Measurements from ENCODE around the gene NFASC. TPM values are rescaled to one million over a fixed set of nuclear protein-coding genes. Genes with fewer than 3 reads are reported as not detected.

Gene NFASC
- total RNA-seq (10 to 100 TPM in 1 of 2 donors, 1 to 10 TPM in 1; 9.9 to 13.9 TPM), polyA plus RNA-seq (ENCODE audit: insufficient read depth, low read depth, low replicate concordance) (10.2 TPM)
- long read RNA-seq, donor 1 = 0 reads
- long read RNA-seq, donor 2 = 0 reads

GRCh38 chr1:204870160-204870912 lies at the start of gene NFASC:
Gene NFASC, plus strand, starts transcription at chr1:204870862. Its CDS starts 73,454 bp downstream, at chr1:204944316.
- DNase-seq = no peak
- Histone ChIP-seq H3K9me3 (no peaks in the 10 kb centered on the region), H3K36me3 (ENCODE audit: low read depth, missing control alignments) (no peaks in the 10 kb centered on the region), H3K27me3 (no peaks in the 10 kb centered on the region), H3K27ac (no peak within 1 kb of the TSS), H3K4me3 (no peak within 1 kb of the TSS), H3K4me1 (peaks cover 13% of the 10 kb centered on the region)
- TF ChIP-seq POLR2A (IDR thresholded peaks at IDR 0.05) (no peak), CTCF (IDR thresholded peaks at IDR 0.05) (no peak)
- intact Hi-C loops (cut with DNase I; ENCODE audit: low total_unique reads) = no loop called here
- WGBS, 2 donors = 91 to 93% methylated on average over 19 of the region's 19 CpGs

- Histone ChIP-seq H3K4me3 (no peak overlapping the region), H3K4me1 (peaks cover 4% of the 10 kb centered on the region), H3K9me3 (no peaks in the 10 kb centered on the region), H3K27me3 (no peaks in the 10 kb centered on the region), H3K36me3 (ENCODE audit: low read depth, missing control alignments) (no peaks in the 10 kb centered on the region), H3K27ac (no peak overlapping the region)
- WGBS, 2 donors = 55 to 60% methylated on average over 5 of the region's 5 CpGs
- intact Hi-C loops (cut with DNase I; ENCODE audit: low total_unique reads) = no loop called here
- TF ChIP-seq POLR2A (IDR thresholded peaks at IDR 0.05) (no peak), CTCF (IDR thresholded peaks at IDR 0.05) (no peak)
- DNase-seq = no peak
Observed at GRCh38 chr1:204821476-204821875, 49.2 kb upstream of the NFASC start.

- no peak for DNase-seq
- 93 to 94% methylated on average over 4 of the region's 4 CpGs for WGBS, 2 donors
- intact Hi-C loops (cut with DNase I; ENCODE audit: low total_unique reads) = no loop called here
- Histone ChIP-seq H3K9me3 (no peaks in the 10 kb centered on the region), H3K4me1 (peaks cover 4% of the 10 kb centered on the region), H3K27ac (no peak overlapping the region), H3K36me3 (ENCODE audit: low read depth, missing control alignments) (no peaks in the 10 kb centered on the region), H3K27me3 (no peaks in the 10 kb centered on the region), H3K4me3 (no peak overlapping the region)
- TF ChIP-seq POLR2A (IDR thresholded peaks at IDR 0.05) (no peak), CTCF (IDR thresholded peaks at IDR 0.05) (no peak)
Observed at GRCh38 chr1:204821924-204822323, 48.7 kb upstream of the NFASC start.

GRCh38 chr1:204826970-204827369 lies 43.7 kb upstream of the NFASC start:
- no peak for TF ChIP-seq POLR2A (IDR thresholded peaks at IDR 0.05)
- H3K9me3 ChIP-seq = no peaks in the 10 kb centered on the region
- 64 to 71% methylated on average over 4 of the region's 4 CpGs for WGBS, 2 donors
- intact Hi-C loops (cut with DNase I; ENCODE audit: low total_unique reads) = no loop called here
- H3K27ac ChIP-seq = no peak overlapping the region
- H3K4me3 ChIP-seq = no peak overlapping the region
- peaks cover 5% of the 10 kb centered on the region for H3K4me1 ChIP-seq
- H3K36me3 ChIP-seq (ENCODE audit: low read depth, missing control alignments) = no peaks in the 10 kb centered on the region
- no peaks in the 10 kb centered on the region for H3K27me3 ChIP-seq
- DNase-seq = peak; percentile 36

- no peak overlapping the region for H3K27ac ChIP-seq
- peaks cover 5% of the 10 kb centered on the region for H3K4me1 ChIP-seq
- WGBS, 2 donors = 0% methylated on average over 9 to 35 of the region's 53 CpGs
- DNase-seq = peak; percentile 84
- intact Hi-C loops (cut with DNase I; ENCODE audit: low total_unique reads) = no loop called here
- no peaks in the 10 kb centered on the region for H3K36me3 ChIP-seq (ENCODE audit: low read depth, missing control alignments)
- no peaks in the 10 kb centered on the region for H3K27me3 ChIP-seq
- H3K9me3 ChIP-seq = no peaks in the 10 kb centered on the region
- TF ChIP-seq CTCF (IDR thresholded peaks at IDR 0.05) = peak in 1 of 3 experiments; percentile 34
- no peak for TF ChIP-seq POLR2A (IDR thresholded peaks at IDR 0.05)
- peak overlapping the region; percentile 46 to 50 for H3K4me3 ChIP-seq
Observed at GRCh38 chr1:204828352-204828850, 42.3 kb upstream of the NFASC start.

All from testis (tissue), 5 donors.